GM19463 (cell line): ENCODE results near the gene MICAL3.

Source experiments
- ATAC-seq: cut with Tn5 transposase; IDR thresholded peaks from one replicate; pipeline ENCODE4 v1.9.1; 2021; ENCODE audit warnings: mild to moderate bottlenecking, moderate library complexity; ENCODE audit not compliant: unreplicated experiment

Gene MICAL3

DNA sequence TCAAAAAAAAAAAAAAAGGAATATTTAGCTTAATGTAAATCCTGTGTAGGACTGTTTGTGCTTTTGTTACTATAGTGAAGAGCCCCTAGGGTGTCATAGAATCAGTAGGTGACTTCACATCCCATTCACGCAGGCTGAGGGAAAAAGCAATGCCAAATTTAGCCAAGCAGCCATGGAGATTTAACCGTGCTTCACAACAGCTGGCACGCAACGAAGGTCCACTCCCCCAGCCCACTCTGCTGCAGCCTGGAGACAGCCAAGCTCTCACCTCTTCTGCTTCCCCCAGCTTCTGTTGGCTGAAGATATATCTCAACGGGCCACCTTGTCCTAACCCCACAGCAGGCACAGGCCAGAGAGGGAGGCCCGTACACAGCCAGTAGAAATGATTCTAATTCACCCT, 171.3 kb downstream of the MICAL3 start:
- no peak for ATAC-seq

DNA sequence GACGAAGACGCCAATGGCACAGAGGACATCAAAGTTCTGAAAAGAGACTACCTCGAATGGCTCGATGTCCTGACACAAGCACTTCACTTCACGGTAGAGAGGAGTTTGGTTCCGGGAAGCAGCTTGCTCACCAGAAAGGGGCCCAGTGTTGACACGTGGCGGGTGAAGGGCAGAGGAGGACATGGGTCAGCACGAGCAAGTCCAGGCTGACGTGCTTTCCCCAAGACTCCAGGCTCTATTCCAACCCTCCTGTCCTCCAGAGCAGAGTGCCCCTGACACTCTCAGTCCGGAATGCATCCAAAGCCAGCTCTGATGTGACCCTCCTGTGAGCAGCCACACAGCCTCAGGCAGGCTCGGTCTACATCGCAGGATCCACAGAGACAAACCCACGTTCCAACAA, 172.6 kb downstream of the MICAL3 start:
- ATAC-seq = no peak

DNA sequence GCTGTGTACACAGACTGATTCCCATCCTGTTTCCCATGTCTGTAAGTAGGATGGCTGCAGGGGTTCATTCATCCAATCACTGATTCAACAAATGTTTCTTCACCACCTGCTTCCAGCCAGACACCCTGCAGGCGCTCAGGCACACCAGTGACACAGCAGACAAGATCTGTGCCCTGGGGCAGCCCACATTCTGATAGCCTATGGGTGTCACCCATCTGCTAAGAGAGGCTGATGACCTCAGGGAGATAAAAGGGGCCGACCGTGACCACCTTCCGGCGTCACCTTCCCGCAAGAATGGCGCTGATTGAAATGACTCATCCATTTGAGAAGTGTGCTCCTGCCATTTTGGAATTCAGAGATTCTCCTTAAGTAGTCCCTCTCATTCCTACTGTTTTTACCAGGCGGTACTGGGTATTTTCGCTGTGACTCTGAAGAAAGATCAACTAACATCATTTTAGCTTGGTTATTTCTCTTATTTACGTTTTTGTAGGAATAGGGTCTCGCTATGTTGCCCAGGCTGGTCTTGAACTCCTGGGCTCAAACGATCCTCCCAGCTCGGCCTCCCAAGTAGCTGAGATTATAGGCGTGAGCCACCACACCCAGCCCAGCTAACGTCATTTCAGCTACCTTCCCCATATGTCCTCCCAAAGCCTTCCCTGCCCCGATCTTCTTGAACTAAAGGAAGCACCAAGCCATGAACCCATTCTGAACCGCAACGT, 176.8 kb downstream of the MICAL3 start:
- no peak for ATAC-seq

DNA sequence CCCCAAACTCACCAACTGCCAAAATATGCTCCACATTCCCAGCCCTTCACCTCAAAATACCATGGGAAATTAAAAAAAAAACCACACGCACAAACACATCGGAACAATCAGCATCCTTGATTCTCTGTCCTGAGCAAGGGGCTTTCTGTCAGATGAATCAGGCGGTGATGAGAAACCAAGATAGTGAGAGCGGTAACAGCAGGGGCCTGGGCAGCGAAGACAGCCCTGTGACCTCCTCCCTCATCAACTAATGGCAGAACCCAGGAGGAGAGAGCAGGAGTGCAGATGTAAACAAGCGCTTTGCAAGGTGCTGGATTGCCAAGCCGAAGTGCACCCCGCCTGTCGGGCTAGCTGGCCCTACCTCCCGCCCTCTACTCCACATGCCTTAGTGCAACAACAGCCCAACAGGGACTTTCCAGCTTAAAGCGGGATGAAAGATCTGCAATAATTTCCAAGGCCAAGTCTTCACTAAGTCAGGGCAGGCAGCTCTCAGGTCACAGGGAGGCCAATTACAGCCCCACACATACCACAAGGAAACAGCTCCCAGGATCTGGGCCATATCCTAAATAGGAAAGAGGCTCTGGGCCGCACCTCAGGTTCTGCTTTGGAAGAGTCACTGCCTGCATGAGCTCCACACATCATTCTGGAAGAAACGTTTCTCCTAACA, 177.9 kb downstream of the MICAL3 start:
- no peak for ATAC-seq

DNA sequence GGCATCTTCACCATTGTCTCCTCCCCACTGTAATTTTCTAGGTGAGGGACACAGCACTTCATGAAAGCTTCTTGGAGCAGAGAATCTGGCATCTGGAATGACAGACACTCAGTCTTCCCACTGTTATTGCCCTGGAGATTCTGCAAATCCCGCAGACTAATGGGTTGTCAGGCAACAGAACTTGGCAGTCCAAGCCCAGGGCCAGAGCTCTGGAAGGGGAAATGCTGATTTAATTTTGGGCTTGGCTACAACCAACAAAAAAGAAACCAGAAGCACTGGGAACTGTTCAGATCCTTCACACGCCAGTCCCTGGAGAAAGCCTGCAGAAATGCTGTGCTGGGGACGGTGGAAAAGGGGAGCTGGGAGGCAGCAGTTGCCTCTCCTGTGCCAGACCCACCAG, 178.6 kb downstream of the MICAL3 start:
- no peak for ATAC-seq

DNA sequence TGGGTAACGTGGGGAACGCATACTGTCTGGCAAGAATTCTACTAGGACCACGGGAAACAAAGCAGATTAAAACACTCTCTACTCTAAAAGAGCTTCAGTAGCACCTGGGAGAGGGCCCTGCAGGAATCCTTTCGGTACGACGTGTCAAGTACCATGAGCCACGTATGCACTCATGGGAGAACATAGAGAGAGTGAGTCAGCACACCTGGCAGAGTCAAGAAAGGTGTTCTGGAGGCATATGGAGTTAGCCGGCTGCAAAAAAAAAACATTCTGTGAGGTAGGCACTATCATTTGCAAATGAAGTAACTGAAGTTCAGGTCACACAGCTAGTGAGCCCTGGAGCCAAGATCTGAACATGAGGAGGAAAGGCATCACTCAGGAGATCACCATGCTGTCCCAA, 179.0 kb downstream of the MICAL3 start:
- no peak for ATAC-seq

DNA sequence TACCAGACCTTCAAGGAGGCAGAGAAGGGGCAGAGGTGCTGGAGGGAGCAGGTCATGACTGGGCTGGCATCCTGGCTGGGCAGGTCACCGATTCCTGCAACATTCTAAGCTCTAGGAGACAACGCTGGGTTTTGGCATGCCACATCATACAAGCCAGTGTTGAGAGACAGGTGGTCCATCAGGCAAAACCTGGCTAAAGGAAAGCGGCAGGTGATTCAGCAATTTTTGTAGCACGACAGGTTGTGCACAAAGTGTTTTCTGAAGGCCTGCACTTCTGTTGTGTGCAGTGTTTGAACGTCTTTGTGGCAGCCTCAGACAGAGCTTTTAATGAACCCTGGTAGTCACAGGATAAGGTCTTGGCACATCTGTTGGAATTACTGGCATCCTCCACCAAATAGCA, 180.2 kb downstream of the MICAL3 start:
- no peak for ATAC-seq

DNA sequence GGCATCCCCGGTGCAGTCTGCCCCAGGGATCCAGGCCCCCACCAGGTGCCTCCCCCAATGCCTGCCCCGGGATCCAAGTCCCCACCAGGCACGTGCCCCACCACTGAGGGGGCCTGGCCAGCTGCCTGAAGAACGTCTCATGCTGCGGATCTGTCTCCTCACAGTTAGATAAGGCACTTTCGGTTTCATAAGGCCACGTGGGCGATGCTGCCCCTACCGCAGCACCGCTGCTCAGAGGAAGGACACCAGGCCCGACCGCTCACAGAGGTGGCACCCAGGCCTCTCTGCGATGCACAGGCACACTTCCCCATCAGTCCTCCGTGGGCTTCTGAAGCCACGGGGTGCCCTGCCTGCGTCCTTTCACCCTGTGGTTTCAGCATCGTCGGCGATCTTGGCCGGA, 182.0 kb downstream of the MICAL3 start:
- no peak for ATAC-seq

DNA sequence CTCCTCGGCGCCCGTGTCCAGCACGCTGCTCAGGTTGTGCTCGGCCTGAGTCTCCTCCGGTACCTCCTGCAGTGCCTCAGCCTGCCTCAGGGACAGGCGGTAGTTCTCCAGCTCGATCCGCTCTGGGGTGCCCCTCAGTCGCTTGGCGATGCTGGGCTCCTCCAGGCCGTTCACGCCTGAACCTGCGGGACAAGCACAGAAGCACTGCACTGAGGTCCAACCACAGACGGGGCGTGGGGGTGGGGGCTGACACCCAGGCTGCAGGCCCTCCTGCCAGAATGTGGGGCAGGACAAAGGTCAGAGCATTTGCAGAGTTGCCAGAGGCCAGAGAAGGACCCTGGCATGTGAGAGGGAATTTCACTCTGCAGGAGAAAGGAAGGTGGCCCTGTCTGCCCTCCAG, 182.5 kb downstream of the MICAL3 start:
- no peak for ATAC-seq

DNA sequence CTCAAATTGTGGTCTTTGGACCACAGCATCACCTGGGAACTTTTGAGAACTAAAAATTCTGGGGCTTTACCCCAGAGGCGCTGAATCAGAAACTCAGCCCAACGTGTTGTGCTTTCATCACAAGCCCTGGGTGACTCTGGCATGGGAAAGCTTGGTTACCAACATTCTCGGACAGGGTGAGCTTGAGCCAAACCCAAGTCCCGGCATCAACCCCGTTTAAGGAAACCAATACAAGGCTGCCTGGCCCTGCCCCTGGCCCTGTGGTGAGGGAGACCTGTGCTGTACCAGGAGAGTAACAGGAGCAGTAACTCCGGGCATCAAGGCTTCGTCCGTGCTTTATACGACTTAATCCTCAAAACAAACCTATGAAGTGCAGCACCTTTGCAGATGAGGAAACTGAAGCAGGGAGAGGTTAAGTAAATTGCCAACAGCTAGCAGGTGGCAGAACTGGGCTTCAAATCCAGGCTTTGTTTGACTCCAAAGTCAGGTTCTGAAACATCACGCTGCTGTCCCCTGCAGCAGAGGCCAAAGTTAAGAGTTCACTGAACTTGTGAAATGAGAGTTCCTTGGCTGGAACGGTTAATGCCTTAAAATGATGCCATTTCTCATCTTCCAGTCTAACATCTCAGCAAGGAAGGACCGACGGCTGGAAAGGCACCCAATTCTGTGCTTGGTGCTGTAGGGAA, 186.0 kb downstream of the MICAL3 start:
- ATAC-seq = no peak

DNA sequence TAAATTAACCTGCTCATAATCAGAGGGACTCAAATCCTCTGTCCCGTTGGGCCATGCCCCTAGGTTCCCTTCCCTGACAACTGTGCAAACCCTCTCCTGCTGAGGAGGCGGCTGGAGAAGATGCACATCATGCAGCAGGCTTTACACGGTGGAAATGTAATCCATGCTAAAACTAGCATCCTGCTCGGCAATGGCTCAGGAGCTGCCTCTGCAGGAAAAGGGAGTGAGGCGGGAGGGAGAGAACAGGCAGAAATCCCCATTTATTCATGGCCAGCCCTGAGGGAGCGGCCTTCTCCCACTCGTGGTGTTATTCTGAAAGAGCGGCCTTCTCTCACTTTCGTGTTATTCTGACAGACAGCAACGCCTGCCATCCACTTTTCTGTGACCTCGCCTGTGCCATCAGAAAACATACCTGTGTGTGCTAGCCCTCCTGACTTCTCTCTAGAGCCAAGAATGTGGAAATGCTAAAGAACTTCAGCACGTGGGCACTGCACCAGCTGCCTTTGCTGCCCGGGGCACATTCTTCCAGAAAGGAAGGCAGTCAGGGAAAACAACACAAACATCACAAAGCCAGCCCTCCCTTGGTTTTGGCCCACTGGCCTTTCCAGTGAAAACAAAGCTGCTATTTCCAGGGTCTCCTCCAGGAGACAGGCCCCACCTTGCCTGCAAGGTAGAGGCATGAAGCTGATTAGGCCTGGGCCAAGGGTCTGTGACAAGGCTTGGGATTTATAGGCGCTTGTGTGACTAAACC, 187.2 kb downstream of the MICAL3 start:
- ATAC-seq = no peak

DNA sequence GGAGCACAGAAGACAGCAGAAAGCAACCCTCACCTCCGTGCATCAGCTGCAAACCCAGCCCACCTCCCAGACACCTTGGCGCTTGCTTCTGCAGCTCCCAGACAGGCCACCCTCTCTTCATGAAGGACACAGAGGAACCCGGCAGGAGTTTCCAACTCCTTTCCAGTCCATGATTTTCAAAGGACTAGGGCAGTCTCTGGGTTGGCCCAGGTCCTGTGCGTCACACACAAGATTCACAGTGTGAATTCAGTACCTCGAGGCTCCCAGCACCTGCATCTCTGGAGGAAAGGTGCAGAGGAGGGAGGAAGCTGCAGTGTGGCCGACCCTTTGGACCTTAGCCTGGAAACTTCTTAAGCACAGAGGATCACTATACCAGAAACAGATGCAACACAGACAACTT, 189.1 kb downstream of the MICAL3 start:
- no peak for ATAC-seq

DNA sequence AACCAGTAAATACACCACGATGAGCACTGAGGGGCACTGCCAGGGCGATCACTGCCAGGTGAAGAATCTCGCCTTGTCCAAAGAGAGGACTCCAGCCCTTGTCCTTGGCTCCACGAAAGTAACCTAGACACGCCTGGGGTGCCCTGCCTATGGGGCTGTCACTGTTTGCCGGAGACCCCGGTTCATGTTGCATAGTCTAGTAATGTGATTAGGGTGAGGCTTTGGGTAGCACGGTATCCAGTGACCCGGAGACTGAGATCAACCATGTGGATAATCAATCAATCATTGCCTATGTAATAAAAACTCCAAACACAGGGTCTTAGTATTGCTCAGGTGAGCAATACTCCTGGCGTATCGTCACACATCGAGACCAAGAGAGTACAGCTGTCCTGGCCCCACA, 190.9 kb downstream of the MICAL3 start:
- ATAC-seq = no peak

DNA sequence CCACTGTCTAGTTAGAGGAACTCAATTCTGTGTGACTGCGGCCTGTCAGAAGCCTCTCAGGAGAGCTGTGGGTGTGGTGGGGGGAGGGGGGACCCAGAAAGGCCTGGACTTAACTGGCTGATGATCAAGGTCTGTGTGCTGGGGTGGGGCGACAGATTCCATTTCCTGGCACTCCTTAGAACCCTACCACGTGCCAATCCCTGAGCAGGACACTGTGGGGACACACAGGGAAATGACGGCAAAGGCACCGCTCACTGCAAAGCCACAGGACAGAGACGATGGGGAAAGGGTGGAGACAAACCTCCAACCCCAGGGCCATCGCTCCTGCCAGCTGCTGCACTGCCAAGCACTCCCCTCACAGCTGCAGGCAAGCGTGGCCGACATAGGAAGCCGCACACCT, 191.7 kb downstream of the MICAL3 start:
- no peak for ATAC-seq

DNA sequence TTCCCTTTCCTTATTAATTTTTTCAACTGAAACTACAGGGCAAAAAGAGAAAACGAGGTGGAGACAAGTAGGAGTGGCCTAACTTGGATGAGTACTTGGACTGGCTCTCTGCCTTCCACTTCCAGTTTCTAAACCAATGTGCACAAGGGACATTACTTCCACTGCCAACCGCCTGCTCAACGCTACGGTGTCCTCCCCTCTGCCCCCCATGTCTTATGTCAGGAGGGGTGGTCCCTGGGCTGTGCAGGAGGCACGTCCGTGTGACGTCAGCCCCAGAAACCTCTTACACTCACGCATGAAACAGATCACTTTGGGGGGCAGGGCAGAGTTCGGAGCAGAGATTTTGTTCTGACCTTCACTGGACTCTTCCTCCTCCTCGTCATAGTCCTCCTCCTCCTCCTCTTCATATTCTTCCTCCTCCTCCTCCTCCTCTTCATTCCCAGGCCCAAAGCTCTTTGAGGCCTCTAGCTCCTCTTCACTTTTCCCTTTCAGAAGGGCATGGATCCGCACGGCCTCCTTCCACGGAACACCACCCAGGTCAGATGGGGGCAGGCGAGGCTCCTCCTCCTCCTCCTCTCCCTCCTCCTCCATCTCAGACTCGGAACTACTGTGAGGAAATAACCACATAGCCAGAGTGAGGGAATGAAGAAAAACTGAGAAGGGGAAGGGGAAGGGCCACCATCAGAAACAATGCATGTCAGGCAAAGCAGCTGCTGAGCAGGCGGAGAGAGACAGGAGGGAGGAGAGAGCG, 192.7 kb downstream of the MICAL3 start:
- no peak for ATAC-seq

DNA sequence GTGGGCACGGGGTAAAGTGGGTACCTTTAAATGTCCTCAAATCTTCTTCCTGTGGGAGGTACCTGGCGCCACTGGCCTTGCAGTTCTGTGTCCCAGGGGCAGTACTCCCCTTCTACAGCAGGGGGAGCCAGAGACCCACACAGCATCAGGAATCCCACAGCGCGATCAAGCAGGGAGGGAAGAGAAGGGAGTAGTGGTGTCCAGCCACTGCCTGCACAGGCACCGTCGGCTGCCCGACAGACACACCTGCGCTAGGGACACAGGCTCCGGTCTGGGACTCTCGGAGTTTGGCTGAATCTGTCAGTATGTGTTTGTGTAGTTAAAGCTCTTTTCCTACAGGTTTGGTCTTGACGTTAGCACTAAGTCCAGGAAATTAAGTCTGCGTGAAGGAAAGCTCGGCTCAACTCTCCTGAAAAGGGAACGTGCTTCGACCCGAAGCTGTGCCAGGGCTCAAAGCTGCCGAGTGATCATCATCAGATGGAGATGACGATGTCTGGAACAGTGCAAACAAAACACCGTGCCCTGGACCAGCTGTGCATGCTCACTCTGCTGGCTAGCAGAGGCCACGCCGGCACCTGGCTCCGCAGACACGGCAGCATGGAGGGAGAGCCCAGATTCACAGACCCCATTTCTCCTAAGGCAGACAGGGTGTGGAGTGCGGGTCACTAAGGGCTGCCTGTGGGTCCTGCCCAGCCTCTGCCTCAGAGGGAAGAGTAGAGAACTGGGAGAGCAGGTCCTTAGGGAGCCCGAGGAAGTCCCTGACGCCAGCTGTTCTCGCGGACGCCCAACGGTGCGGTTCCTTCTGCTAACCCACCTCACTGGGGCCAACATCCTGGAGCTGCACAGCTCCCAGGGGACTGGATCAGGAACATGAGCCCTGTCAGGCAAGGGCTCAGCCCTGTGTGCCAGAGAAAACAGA, 194.1 kb downstream of the MICAL3 start:
- ATAC-seq = no peak

DNA sequence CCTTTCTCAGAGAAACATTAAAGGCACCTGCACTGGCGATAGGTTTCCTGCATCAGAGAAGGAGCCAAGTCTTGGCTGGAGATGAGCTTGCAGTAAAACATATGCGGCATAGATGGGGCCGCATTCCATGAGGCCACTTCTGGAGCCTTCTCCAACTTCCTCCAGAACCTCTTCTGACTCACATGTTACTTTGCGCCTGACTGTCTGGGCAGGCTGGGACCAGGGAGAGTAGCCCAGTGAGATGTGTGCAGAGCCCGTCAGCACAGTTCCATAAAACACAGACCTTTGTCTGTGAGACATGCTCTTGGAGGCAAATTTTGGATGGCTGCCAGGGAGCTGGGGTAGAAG, 194.7 kb downstream of the MICAL3 start:
- no peak for ATAC-seq

DNA sequence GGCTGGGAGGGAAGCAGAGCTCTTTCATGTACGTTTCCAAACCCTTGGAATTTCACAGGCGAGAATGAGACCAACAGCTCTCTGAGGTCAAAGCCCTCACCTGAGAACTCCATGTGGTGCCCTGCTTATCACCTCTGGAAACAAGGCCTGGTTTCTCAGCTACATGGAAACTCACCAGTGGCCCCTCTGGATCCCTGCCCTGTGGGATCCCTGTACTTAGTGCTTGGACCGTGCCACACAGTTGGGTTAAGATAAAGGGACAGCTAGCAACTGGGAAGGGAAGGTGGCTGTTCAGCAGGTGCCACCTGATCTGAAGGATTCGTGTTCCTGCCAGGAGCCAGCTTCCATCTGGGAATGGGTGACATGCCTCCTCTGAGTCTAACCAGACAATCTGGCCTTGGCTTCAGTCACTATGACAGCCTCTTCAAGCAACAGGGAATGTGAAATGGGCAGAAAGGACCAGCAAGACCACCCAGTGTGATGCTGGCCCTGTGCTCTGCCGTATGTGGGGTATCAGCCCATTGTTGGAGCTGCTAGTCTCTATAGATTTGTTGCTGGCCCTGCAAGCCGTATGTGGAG, 195.8 kb downstream of the MICAL3 start:
- no peak for ATAC-seq

DNA sequence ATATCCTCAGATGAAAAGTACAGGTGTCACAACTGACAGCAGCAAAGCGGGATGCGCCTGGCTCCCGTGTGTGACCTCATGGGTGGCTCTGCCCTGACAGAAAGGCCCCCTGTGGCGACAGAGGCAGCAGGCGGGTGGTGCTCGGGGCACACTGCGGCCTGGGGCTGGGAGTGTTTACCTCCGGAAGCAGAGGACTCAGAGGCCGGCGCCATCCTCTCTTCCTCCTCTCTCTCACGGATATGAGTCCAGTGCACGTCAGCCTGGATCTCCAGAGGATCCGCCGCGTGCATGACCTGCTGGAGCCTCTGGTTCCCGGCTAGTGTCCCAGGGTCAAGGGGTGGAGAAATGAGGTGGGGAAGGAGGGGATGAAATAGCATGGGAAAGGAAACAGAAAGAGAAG, 196.9 kb downstream of the MICAL3 start:
- no peak for ATAC-seq
